Bronchial epithelial cell (primary cell): ENCODE measurements around the gene EWSR1. TPM values are rescaled to one million over a fixed set of nuclear protein-coding genes. Genes with fewer than 3 reads are reported as not detected.

ENCODE experiments used
- DNase-seq: peaks from one replicate; pipeline ENCODE4 v3.0.0-alpha.2; 2010; ENCODE audit warnings: low read depth
- FAIRE-seq: peaks from 2 replicates; lab custom pipeline; 2011; peaks lifted over from hg19 to GRCh38; lab: Jason Lieb, UNC
- H3K27me3 ChIP-seq: 2 replicates; pipeline ENCODE4 v1.5.1; 2011; ENCODE audit warnings: low read length; ENCODE audit not compliant: control insufficient read depth, insufficient read depth
- H3K36me3 ChIP-seq: 2 replicates; pipeline ENCODE4 v1.5.1; 2011; ENCODE audit warnings: low read length; ENCODE audit not compliant: control insufficient read depth, insufficient read depth
- H3K4me3 ChIP-seq: 2 replicates; pipeline ENCODE4 v1.5.1; 2011; ENCODE audit warnings: mild to moderate bottlenecking, low read depth, low read length, control low read depth
- CTCF ChIP-seq: IDR thresholded peaks from 2 replicates; pipeline ENCODE4 v1.5.1; 2011; ENCODE audit warnings: mild to moderate bottlenecking, moderate library complexity, low read length, control low read depth, inconsistent platforms; ENCODE audit not compliant: insufficient read depth, severe bottlenecking
- total RNA-seq: library from RNA; depleted of rRNA; stranded (reverse); fragments of >200 nt; gene quantifications from 2 replicates; pipeline ENCODE4 v1.2.1, GENCODE V29; 2014

EWSR1 gene
- total RNA-seq, 1 donor from 2014 or later: 87.1 TPM

DNA sequence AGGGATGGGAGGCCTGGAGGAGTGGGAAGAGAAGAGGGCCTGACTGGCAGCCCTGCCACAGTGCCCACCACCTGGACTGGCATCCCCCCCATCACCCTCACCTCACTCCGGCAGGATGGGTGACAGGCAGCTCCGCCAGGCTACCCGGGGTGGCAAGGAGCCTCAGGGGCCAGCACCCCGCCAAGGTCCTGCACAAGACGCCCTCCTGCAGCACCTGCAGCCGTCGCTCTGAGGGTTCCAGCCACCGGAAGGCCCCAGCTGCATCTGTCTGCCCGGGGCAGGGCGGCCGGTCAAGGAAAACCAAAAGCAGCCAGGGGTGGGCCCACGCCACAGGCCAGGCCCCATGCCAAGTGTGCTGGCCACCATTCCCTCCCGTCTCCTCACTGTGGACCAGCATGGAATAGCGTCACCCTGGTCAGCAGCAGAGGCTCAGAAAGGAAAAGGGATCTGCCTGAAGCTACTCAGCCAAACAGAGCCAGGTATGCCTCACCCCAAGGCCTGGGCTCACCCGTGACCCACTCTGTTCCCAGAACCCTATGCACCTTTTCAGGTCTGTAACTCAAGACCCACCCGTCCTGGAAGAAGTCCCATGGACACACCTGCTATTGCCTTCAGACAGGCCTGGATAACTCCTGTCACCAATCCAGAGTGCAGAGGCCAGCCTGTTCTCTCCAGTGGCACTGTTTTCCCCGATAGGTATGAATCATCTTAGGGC lies 7.3 kb upstream of the EWSR1 start:
- FAIRE-seq (no peak), DNase-seq (no peak)
- H3K27me3 ChIP-seq: no peaks in the 10 kb centered on the region
- peaks cover 13% of the 10 kb centered on the region for H3K36me3 ChIP-seq
- no peak overlapping the region for H3K4me3 ChIP-seq
- TF ChIP-seq CTCF: no peak

DNA sequence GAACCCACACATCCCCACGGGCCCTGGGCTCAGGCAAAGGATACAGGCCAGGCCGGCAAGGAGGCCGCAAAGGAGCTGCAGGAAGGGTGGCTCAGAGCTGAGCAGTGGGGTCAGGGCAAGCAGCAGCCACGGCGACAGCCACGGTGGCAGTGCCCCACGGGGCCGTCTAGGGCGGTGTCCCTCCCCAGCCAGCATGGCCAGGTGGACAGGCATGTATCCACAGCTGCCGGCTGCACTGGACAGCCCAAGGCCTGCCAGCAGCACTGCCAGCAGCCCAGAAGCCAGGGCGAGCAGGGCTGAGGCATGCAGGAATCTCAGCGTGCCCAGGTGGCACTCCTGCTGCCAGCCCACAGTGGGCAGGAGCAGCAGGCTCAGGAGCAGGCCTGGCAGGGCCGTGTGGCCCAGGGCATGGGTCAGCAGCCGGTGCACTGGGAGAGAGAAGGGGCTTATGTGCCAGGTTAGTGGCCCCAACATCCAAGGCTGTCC lies 4.2 kb upstream of the EWSR1 start:
- FAIRE-seq (no peak), DNase-seq (no peak)
- Histone ChIP-seq H3K36me3 (peaks cover 19% of the 10 kb centered on the region), H3K4me3 (no peak overlapping the region), H3K27me3 (no peaks in the 10 kb centered on the region)
- TF ChIP-seq CTCF: no peak

DNA sequence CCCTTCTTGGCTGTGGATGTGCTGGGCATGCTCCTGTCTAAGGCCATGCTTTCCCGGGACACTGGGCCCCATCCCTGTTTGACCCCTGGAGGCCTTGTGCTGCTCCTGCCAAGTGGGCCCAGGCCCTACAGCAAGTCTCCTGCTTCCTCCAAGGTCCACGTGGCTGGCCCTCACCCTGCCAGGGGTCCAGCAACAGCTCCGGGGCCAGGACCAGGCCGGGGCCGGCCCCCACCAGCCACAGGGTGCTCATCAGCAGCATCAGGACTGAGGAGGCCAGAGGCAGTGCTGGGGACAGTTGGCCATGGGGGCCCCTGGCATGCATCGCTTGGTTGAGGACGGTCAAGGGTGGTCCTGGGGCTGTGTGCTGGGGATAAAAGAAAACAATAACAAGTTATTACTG lies 2.8 kb upstream of the EWSR1 start:
- H3K27me3 ChIP-seq: no peaks in the 10 kb centered on the region
- no peak for DNase-seq
- FAIRE-seq: no peak
- H3K36me3 ChIP-seq: peaks cover 22% of the 10 kb centered on the region
- no peak for TF ChIP-seq CTCF
- no peak overlapping the region for H3K4me3 ChIP-seq

- no peak for FAIRE-seq
- no peak for DNase-seq
- Histone ChIP-seq H3K27me3 (no peaks in the 10 kb centered on the region), H3K4me3 (no peak overlapping the region), H3K36me3 (peaks cover 22% of the 10 kb centered on the region)
- TF ChIP-seq CTCF: no peak
Measured at GRCh38 chr22:29265929-29266328, 2.1 kb upstream of the EWSR1 start.

DNA sequence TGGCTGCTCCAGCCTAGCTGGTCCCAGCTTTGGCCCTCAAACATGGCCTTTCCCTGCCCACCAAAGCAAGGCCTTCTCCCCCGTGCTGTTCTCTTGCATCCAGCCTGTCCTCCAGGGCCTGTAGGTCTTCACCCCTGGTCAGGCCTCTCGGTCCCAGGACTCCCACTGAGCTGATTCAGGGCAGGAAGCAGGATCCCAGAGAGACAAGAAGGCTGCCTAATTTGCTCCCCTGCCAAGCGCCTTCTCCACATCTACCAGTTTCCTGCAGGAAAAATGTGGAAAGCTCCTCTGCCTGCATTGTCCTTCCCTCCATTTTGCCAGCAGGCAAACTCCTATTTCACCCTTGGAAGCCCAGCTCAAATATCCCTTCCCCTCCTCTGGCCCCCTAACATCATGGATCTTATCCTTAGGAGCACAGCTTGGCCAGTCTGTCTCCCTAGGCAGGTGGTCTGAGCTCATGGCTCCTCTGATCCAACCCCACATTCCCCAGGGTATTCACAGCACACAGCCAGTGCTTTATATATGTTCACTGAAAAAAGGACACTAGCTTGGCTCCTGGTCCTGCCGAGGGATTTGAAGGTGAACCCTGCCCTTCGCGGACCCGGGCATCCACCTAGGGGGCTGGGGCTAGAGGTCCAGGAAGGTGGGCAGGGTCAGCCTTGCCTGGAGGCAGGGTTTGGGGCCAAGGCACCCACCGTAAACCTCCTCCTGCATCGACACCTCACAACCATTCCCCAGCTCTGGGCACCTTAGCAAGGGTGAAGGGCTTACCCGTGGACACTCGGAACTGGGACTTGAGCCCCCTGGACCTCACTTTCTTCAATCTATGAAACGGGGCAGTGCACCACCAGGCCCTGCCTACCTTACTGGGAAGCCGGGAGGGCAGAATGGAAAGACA lies 1.3 kb upstream of the EWSR1 start:
- Histone ChIP-seq H3K36me3 (peaks cover 22% of the 10 kb centered on the region), H3K4me3 (peak overlapping the region; percentile 76), H3K27me3 (no peaks in the 10 kb centered on the region)
- FAIRE-seq: no peak
- TF ChIP-seq CTCF: no peak
- no peak for DNase-seq
